SK-N-MC (cell line): ENCODE data around the gene TBC1D20.

Experiments used
- EZH2 ChIP-seq: fragments of 200-600 bp; sonication (generic); IDR thresholded peaks from one replicate; pipeline ENCODE4 v1.6.1; 2017; ENCODE audit warnings: antibody characterized with exemption
- POLR2AphosphoS5 ChIP-seq: IDR thresholded peaks from 2 replicates; pipeline ENCODE4 v1.6.1; 2012; ENCODE audit warnings: mild to moderate bottlenecking, low read depth, low read length, borderline replicate concordance

DNA sequence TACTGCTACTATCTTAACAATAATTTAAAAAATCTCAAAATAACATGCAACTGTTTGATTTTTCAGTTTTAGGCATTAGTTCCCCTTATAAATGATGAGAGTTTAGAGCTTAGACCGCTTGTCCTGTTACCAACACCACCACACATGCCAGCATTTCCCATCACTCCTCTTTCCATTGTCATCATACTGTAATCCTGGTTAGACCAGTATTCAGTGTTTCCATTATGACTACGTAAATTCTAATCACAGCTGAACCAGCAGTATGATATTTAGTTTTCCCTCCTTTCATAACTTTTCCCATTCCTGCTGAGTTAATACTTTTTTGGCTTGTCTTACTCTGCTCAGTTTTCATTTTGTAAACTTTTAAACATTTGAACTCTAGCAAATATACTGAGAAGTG is 12.2 kb upstream of the TBC1D20 start:
- TF ChIP-seq POLR2AphosphoS5 (no peak), EZH2 (no peak)
